GM23338 (cell line): Measurements from ENCODE around the gene NUMB. TPM values are rescaled to one million over a fixed set of nuclear protein-coding genes. Genes with fewer than 3 reads are reported as not detected.

Source experiments
- ATAC-seq: fragments of 200-7000 bp; cut with Tn5 transposase; 3 replicates; pipeline ENCODE4 v1.9.1; 2020
- DNase-seq: peaks from one replicate; pipeline ENCODE4 v3.0.0-alpha.2; 2015; ENCODE audit warnings: low spot score
- H2AFZ ChIP-seq: fragments of 200-600 bp; sonication (generic); 2 replicates; pipeline ENCODE4 v1.8.0; 2016; ENCODE audit warnings: antibody characterized with exemption, mild to moderate bottlenecking, moderate library complexity
- H3F3A ChIP-seq: fragments of 200-600 bp; sonication (generic); replicated peaks from 2 replicates; pipeline ENCODE4 v1.8.0; 2017; ENCODE audit warnings: antibody characterized with exemption, mixed run types, low read depth
- H3K27ac ChIP-seq: fragments of 200-600 bp; sonication (generic); 2 replicates; pipeline ENCODE4 v1.6.1; 2016; ENCODE audit warnings: low read depth
- H3K27me3 ChIP-seq: fragments of 200-600 bp; sonication (generic); 2 replicates; pipeline ENCODE4 v1.8.0; 2016; ENCODE audit warnings: mild to moderate bottlenecking, mixed run types, moderate library complexity; ENCODE audit not compliant: insufficient read depth
- H3K36me3 ChIP-seq: fragments of 200-600 bp; sonication (generic); 2 replicates; pipeline ENCODE4 v1.8.0; 2016; ENCODE audit warnings: mild to moderate bottlenecking; ENCODE audit not compliant: insufficient read depth
- H3K4me1 ChIP-seq: fragments of 200-600 bp; sonication (generic); 2 replicates; pipeline ENCODE4 v1.8.0; 2016; ENCODE audit warnings: mild to moderate bottlenecking, moderate library complexity; ENCODE audit not compliant: insufficient read depth
- H3K4me2 ChIP-seq: fragments of 200-600 bp; sonication (generic); 2 replicates; pipeline ENCODE4 v1.7.1; 2017; ENCODE audit warnings: mixed run types
- H3K4me3 ChIP-seq: fragments of 200-600 bp; sonication (generic); 2 replicates; pipeline ENCODE4 v1.6.1; 2016; ENCODE audit warnings: mixed run types
- H3K79me2 ChIP-seq: fragments of 200-600 bp; sonication (generic); replicated peaks from 2 replicates; pipeline ENCODE4 v1.8.0; 2017; ENCODE audit warnings: mild to moderate bottlenecking; ENCODE audit not compliant: insufficient read depth
- H3K9me2 ChIP-seq: fragments of 200-600 bp; sonication (generic); 2 replicates; pipeline ENCODE4 v1.8.0; 2017; ENCODE audit not compliant: insufficient read depth
- H4K20me1 ChIP-seq: fragments of 200-600 bp; sonication (generic); replicated peaks from 2 replicates; pipeline ENCODE4 v1.8.0; 2017; ENCODE audit warnings: mild to moderate bottlenecking; ENCODE audit not compliant: insufficient read depth
- H3K27ac Mint-ChIP-seq: 2 replicates; pipeline ENCODE4 v1.8.0; 2020; ENCODE audit warnings: inconsistent platforms, mild to moderate bottlenecking, moderate library complexity, mixed read lengths
- H3K27me3 Mint-ChIP-seq: 3 replicates; pipeline ENCODE4 v1.8.0; 2022; ENCODE audit warnings: low read depth, mild to moderate bottlenecking, moderate library complexity, mixed read lengths, inconsistent platforms; ENCODE audit not compliant: insufficient read depth, poor library complexity
- H3K36me3 Mint-ChIP-seq: 3 replicates; pipeline ENCODE4 v1.8.0; 2021; ENCODE audit warnings: low read depth, mild to moderate bottlenecking, inconsistent platforms, moderate library complexity, mixed read lengths
- H3K4me1 Mint-ChIP-seq: 3 replicates; pipeline ENCODE4 v1.8.0; 2020; ENCODE audit warnings: mild to moderate bottlenecking, inconsistent platforms, mixed read lengths
- H3K4me3 Mint-ChIP-seq: 3 replicates; pipeline ENCODE4 v1.8.0; 2021; ENCODE audit warnings: moderate library complexity, mild to moderate bottlenecking, inconsistent platforms, mixed read lengths
- H3K9me3 Mint-ChIP-seq: 3 replicates; pipeline ENCODE4 v1.8.0; 2020; ENCODE audit warnings: moderate library complexity, mild to moderate bottlenecking, inconsistent platforms, mixed read lengths
- CREB1 ChIP-seq: fragments of 250-450 bp; sonication (Bioruptor Pico); IDR thresholded peaks from 2 replicates; pipeline ENCODE4 v1.5.0; 2020; ENCODE audit warnings: low read depth, mild to moderate bottlenecking, moderate library complexity
- CTCF ChIP-seq, 2 experiments: fragments of 200-600 bp in 1 of 2; sonication (generic) in 1 of 2; conservative IDR thresholded peaks; 2 replicates each; pipeline versions ENCODE4 v1.5.1 to v1.6.1; 2016 to 2017; ENCODE audit warnings: antibody characterized with exemption in 2 of 2, low read depth in 2 of 2, mild to moderate bottlenecking in 2 of 2, moderate library complexity in 1 of 2
- EZH2phosphoT487 ChIP-seq: fragments of 200-600 bp; sonication (generic); IDR thresholded peaks from one replicate; pipeline ENCODE4 v1.8.1; 2018; ENCODE audit warnings: antibody characterized with exemption; ENCODE audit not compliant: unreplicated experiment
- JUNB ChIP-seq: IDR thresholded peaks from one replicate; pipeline ENCODE4 v1.6.1; 2016; ENCODE audit warnings: antibody characterized with exemption; ENCODE audit not compliant: unreplicated experiment
- NANOG ChIP-seq: IDR thresholded peaks from 2 replicates; pipeline ENCODE4 v1.6.1; 2016; ENCODE audit warnings: antibody characterized with exemption, borderline replicate concordance
- POLR2AphosphoS5 ChIP-seq: IDR thresholded peaks from 2 replicates; pipeline ENCODE4 v1.6.1; 2016; ENCODE audit warnings: antibody characterized with exemption, low read depth
- ZNF462 ChIP-seq: fragments of 250-450 bp; sonication (Bioruptor Pico); IDR thresholded peaks from 2 replicates; pipeline ENCODE4 v1.5.0; 2020; ENCODE audit warnings: mild to moderate bottlenecking, moderate library complexity
- polyA plus RNA-seq: library from polyadenylated mRNA; unstranded; fragments of >200 nt; fragmentation: Nextera tagmentation; extraction: Ambion mirVana; gene quantifications from 2 replicates; pipeline ENCODE4 v1.2.1, GENCODE V29; 2016
- total RNA-seq: library from RNA; depleted of rRNA; stranded (reverse); fragments of >200 nt; shearing (Covaris generic); gene quantifications from 2 replicates; pipeline ENCODE4 v1.2.3, GENCODE V29; 2014

Gene NUMB
- total and polyA plus RNA-seq, 2 experiments from 2014 or later: 32.1 to 36.7 TPM

- TF ChIP-seq ZNF462 (CRISPR knock-in tag) (no peak), EZH2phosphoT487 (no peak), CREB1 (CRISPR knock-in tag) (no peak)
Observed at GRCh38 chr14:73261520-73262426, 196.6 kb downstream of the NUMB start (continued).

- no peak for ATAC-seq
- peaks cover 6% of the 10 kb centered on the region; the same call in 2 of the 3 replicates for H3K36me3 Mint-ChIP-seq
- no peaks in the 10 kb centered on the region for H4K20me1 ChIP-seq
- no peak for TF ChIP-seq NANOG
- no peak for TF ChIP-seq POLR2AphosphoS5
- TF ChIP-seq CTCF (conservative IDR thresholded peaks at IDR 0.05; ENCODE audit: low read depth in 2 of 2): no peak
- TF ChIP-seq CREB1 (CRISPR knock-in tag): no peak
- no peak for TF ChIP-seq JUNB
Observed at GRCh38 chr14:73261075-73261474, 197.3 kb downstream of the NUMB start.

More at GRCh38 chr14:73261075-73261474, 197.3 kb downstream of the NUMB start:
- Histone ChIP-seq H2AFZ (no peak overlapping the region), H3K27me3 (no peaks in the 10 kb centered on the region), H3K36me3 (no peaks in the 10 kb centered on the region), H3K79me2 (no peaks in the 10 kb centered on the region), H3K9me2 (no peaks in the 10 kb centered on the region), H3F3A (no peaks in the 10 kb centered on the region), H3K27ac (no peak overlapping the region), H3K4me1 (no peaks in the 10 kb centered on the region), H3K4me3 (no peak overlapping the region), H3K4me2 (no peak overlapping the region)
- Mint-ChIP-seq H3K9me3 (no peaks in the 10 kb centered on the region), H3K27ac (0 out of 2 replicates have a peak overlapping the region, but pooled peaks have one; percentile 62), H3K27me3 (peaks cover 10% of the 10 kb centered on the region), H3K4me3 (no peak overlapping the region), H3K4me1 (no peaks in the 10 kb centered on the region; the same call in 2 of the 3 replicates)
- DNase-seq: no peak
